ENCODE data around the gene HAND2. TPM values are rescaled to one million over a fixed set of nuclear protein-coding genes. Genes with fewer than 3 reads are reported as not detected.

Gene HAND2
- total and polyA plus RNA-seq, 9 donors = 0.14 to 9.2 (median 0.75) TPM

DNA sequence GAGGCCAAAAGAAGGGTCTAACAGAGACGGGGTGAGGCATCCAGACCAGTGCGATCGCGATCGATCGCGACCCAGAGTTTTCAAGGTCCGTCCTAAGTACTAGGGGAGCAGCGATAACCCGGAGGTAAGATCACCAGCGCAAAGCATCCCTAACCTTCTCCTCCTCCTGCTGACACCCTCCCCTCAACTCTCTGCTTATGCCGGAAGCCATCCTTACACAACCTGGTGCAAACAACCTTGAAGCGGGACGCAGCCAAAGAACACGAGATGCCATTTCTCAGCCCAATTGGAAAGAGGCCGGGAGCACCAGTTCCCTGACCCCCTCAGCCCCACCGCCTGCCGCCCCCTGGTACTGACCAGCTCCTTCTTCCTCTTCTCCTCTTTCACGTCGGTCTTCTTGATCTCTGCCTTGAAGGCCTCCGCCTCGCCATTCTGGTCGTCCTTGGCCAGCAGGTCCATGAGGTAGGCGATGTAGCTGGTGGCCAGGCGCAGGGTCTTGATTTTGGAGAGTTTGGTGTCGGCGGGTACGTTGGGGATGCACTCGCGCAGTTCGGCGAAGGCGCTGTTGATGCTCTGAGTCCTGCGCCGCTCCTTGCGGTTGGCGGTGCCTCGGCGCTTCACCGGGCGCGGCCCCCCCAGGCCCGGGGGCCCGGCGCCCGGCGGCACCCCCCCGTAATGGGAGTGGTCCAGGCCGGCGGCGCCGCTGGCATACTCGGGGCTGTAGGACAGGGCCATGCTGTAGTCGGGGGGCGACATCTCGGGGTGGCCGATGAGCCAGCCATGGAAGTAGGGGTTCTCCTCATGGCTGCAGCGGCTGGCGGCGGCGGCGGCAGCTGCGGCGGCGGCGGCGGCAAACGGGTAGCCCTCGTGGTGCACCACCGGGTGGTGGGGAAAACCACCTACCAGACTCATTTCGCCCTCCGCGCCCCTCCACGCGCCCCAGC is 1.4 kb downstream of the HAND2 start:
- Histone ChIP-seq H3K27me3 (ENCODE audit: control insufficient read depth, insufficient read depth, low read length) (peaks cover 94% of the 10 kb centered on the region), H3K4me1 (ENCODE audit: control insufficient read depth, insufficient read depth, low read length) (peaks cover 28% of the 10 kb centered on the region), H3K9me3 (replicated peaks; ENCODE audit: control insufficient read depth, low read depth, low read length) (no peaks in the 10 kb centered on the region), H3K27ac (ENCODE audit: low read length) (peak overlapping the region; percentile 38), H3K36me3 (ENCODE audit: control insufficient read depth, insufficient read depth, low read length) (no peaks in the 10 kb centered on the region), H3K4me3 (ENCODE audit: low read length) (peak overlapping the region; percentile 20)
- no peak for DNase-seq
- WGBS (ENCODE audit: insufficient coverage) = 8% methylated on average over 58 of the region's 75 CpGs

DNA sequence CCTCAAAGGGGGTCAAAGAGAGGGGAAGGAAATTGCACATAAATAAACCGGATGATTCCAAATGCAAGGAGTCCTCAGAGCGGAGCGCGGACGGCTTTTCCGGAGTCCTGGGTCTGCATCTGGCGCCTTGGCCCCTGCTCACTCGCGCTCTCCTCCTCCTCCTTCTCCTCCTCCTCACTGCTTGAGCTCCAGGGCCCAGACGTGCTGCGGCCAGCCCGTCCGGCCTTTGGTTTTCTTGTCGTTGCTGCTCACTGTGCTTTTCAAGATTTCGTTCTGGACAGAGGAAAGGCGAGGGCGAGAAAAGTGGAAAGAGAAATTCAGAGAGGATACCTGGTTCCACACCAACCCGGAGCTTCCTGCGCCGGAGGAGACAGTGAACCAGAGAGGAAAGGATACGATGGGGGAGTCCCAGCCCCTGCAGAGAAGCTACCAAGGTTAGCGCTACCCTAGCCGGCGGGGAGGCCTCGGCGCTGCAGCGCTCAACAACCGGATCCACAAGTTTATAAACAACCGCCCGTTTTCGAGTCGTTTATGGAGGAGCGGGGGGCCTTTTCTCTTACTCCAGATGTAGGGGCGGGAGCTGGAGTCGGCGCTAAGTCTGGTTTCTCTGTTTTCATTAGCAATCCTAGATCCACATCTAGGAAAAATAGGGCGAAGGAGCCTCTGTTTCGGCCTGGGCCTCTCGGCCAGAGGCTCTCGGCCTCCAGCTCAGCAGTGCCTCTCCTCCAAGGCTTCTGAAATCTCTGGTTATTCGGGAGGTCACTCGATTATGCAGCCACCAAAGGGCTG is 2.7 kb downstream of the HAND2 start:
- peak; percentile 58 for DNase-seq
- 25% methylated on average over 26 of the region's 42 CpGs for WGBS (ENCODE audit: insufficient coverage)
- H3K4me3 ChIP-seq (ENCODE audit: low read length) = peak overlapping the region; percentile 23
- peaks cover 38% of the 10 kb centered on the region for H3K4me1 ChIP-seq (ENCODE audit: control insufficient read depth, insufficient read depth, low read length)
- no peaks in the 10 kb centered on the region for H3K9me3 ChIP-seq (replicated peaks; ENCODE audit: control insufficient read depth, low read depth, low read length)
- peak overlapping the region; percentile 73 for H3K27ac ChIP-seq (ENCODE audit: low read length)
- H3K27me3 ChIP-seq (ENCODE audit: control insufficient read depth, insufficient read depth, low read length) = peaks cover 95% of the 10 kb centered on the region
- H3K36me3 ChIP-seq (ENCODE audit: control insufficient read depth, insufficient read depth, low read length) = no peaks in the 10 kb centered on the region

- WGBS (ENCODE audit: insufficient coverage) = no CpG with 5 or more reads among the region's 13 CpGs
- Histone ChIP-seq H3K9me3 (replicated peaks; ENCODE audit: control insufficient read depth, low read depth, low read length) (no peaks in the 10 kb centered on the region), H3K27me3 (ENCODE audit: control insufficient read depth, insufficient read depth, low read length) (peaks cover 95% of the 10 kb centered on the region), H3K27ac (ENCODE audit: low read length) (no peak overlapping the region), H3K36me3 (ENCODE audit: control insufficient read depth, insufficient read depth, low read length) (no peaks in the 10 kb centered on the region), H3K4me1 (ENCODE audit: control insufficient read depth, insufficient read depth, low read length) (peaks cover 42% of the 10 kb centered on the region), H3K4me3 (ENCODE audit: low read length) (peak overlapping the region; percentile 23)
- no peak for DNase-seq
Measured at GRCh38 chr4:173526724-173527102, 3.3 kb downstream of the HAND2 start.

- Histone ChIP-seq H3K27ac (ENCODE audit: low read length) (no peak overlapping the region), H3K4me3 (ENCODE audit: low read length) (no peak overlapping the region), H3K27me3 (ENCODE audit: control insufficient read depth, insufficient read depth, low read length) (peaks cover 95% of the 10 kb centered on the region), H3K36me3 (ENCODE audit: control insufficient read depth, insufficient read depth, low read length) (no peaks in the 10 kb centered on the region), H3K4me1 (ENCODE audit: control insufficient read depth, insufficient read depth, low read length) (peaks cover 45% of the 10 kb centered on the region), H3K9me3 (replicated peaks; ENCODE audit: control insufficient read depth, low read depth, low read length) (no peaks in the 10 kb centered on the region)
- WGBS (ENCODE audit: insufficient coverage) = 28% methylated on average over 4 of the region's 10 CpGs
- DNase-seq = no peak
Measured at GRCh38 chr4:173526027-173526482, 4.0 kb downstream of the HAND2 start.

DNA sequence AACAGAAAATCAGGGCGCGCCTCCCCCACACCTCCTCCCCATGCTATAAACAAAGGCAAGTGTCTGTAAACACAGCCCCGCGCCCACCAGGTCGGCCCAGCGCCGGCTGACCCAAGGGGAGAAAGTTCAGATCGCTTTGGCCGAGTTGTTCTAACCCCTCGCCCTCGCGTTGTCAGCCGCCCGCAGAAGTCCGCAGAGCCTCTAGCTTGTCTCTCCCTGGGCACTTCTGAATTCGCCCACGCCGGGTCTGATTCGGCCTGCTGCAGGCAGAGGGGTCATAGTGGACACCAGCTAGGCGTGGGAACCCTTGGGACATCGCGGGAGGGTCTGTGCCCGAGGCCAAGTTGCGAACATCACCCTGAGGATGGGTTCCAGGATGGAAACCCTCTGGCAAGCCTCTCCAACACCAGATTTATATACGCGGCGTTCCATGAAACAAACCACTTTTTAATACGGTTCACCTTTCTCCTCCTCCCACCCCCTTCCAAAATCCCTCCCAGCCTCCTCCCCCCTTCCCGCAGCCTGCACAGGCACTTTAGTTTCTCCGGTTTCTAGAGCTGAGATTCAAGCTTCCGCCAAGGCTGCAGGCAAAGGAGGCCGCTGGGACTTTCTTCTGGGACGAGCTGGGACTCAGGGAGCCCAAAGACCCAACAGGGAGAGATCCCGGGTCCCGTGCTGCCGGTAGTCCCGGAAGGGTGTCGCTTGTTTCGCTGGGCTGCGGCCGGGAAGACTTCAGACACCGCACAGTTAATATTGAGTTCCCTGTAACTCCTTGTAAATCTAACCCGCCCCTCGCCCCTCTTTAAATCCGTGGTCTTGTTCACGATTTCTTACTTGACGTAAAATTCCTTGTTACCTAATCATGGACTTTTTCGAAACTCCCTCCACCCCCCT is 4.7 kb downstream of the HAND2 start:
- Histone ChIP-seq H3K4me1 (ENCODE audit: control insufficient read depth, insufficient read depth, low read length) (peaks cover 43% of the 10 kb centered on the region), H3K9me3 (replicated peaks; ENCODE audit: control insufficient read depth, low read depth, low read length) (no peaks in the 10 kb centered on the region), H3K27me3 (ENCODE audit: control insufficient read depth, insufficient read depth, low read length) (peaks cover 94% of the 10 kb centered on the region), H3K4me3 (ENCODE audit: low read length) (no peak overlapping the region), H3K36me3 (ENCODE audit: control insufficient read depth, insufficient read depth, low read length) (no peaks in the 10 kb centered on the region), H3K27ac (ENCODE audit: low read length) (peak overlapping the region; percentile 37)
- WGBS (ENCODE audit: insufficient coverage) = 17% methylated on average over 44 of the region's 48 CpGs
- DNase-seq = no peak

- 69% methylated on average over 18 of the region's 25 CpGs for WGBS (ENCODE audit: insufficient coverage)
- H3K4me3 ChIP-seq (ENCODE audit: low read length) = no peak overlapping the region
- no peaks in the 10 kb centered on the region for H3K36me3 ChIP-seq (ENCODE audit: control insufficient read depth, insufficient read depth, low read length)
- H3K27me3 ChIP-seq (ENCODE audit: control insufficient read depth, insufficient read depth, low read length) = peaks cover 94% of the 10 kb centered on the region
- H3K4me1 ChIP-seq (ENCODE audit: control insufficient read depth, insufficient read depth, low read length) = peaks cover 35% of the 10 kb centered on the region
- H3K27ac ChIP-seq (ENCODE audit: low read length) = no peak overlapping the region
- H3K9me3 ChIP-seq (replicated peaks; ENCODE audit: control insufficient read depth, low read depth, low read length) = no peaks in the 10 kb centered on the region
- DNase-seq = no peak
Measured at GRCh38 chr4:173524218-173525117, 5.6 kb downstream of the HAND2 start.

- H3K4me1 ChIP-seq (ENCODE audit: control insufficient read depth, insufficient read depth, low read length) = peaks cover 45% of the 10 kb centered on the region
- WGBS (ENCODE audit: insufficient coverage) = 29% methylated on average over 18 of the region's 21 CpGs
Measured at GRCh38 chr4:173522951-173523395, 7.1 kb downstream of the HAND2 start.

GRCh38 chr4:173522160-173522950 is 7.7 kb downstream of the HAND2 start:
- H3K9me3 ChIP-seq (replicated peaks; ENCODE audit: control insufficient read depth, low read depth, low read length) = no peaks in the 10 kb centered on the region
- no peaks in the 10 kb centered on the region for H3K36me3 ChIP-seq (ENCODE audit: control insufficient read depth, insufficient read depth, low read length)
- H3K4me1 ChIP-seq (ENCODE audit: control insufficient read depth, insufficient read depth, low read length) = peaks cover 49% of the 10 kb centered on the region
- H3K27ac ChIP-seq (ENCODE audit: low read length) = peak overlapping the region; percentile 91
- WGBS (ENCODE audit: insufficient coverage) = under 1% methylated on average over 44 of the region's 63 CpGs
- H3K4me3 ChIP-seq (ENCODE audit: low read length) = peak overlapping the region; percentile 53
- peaks cover 97% of the 10 kb centered on the region for H3K27me3 ChIP-seq (ENCODE audit: control insufficient read depth, insufficient read depth, low read length)
- DNase-seq = peak; percentile 95

More at GRCh38 chr4:173522951-173523395, 7.1 kb downstream of the HAND2 start:
- H3K36me3 ChIP-seq (ENCODE audit: control insufficient read depth, insufficient read depth, low read length) = no peaks in the 10 kb centered on the region
- H3K27ac ChIP-seq (ENCODE audit: low read length) = peak overlapping the region; percentile 91
- peak overlapping the region; percentile 53 for H3K4me3 ChIP-seq (ENCODE audit: low read length)
- no peak for DNase-seq
- peaks cover 97% of the 10 kb centered on the region for H3K27me3 ChIP-seq (ENCODE audit: control insufficient read depth, insufficient read depth, low read length)
- H3K9me3 ChIP-seq (replicated peaks; ENCODE audit: control insufficient read depth, low read depth, low read length) = no peaks in the 10 kb centered on the region
